Ovary (tissue), 9 donors: Measurements from ENCODE around the gene EDC3. TPM values are rescaled to one million over a fixed set of nuclear protein-coding genes. Genes with fewer than 3 reads are reported as not detected.
A peak's percentile ranks its signal among the peaks of the same experiment; 100 is the strongest.

Source experiments
- DNase-seq, 5 donors: peaks; one replicate each; pipeline ENCODE4 v3.0.0-alpha.2; 2019 to 2020
- H3K27ac ChIP-seq, 2 donors: fragments of 200-600 bp; one replicate each; pipeline versions ENCODE4 v1.5.1 to v1.8.0; 2019 to 2022
- H3K27me3 ChIP-seq: fragments of 200-600 bp; one replicate; pipeline ENCODE4 v1.8.0; 2022
- H3K36me3 ChIP-seq: fragments of 200-600 bp; sonication (generic); one replicate; pipeline ENCODE4 v1.5.1; 2019
- H3K4me1 ChIP-seq: one replicate; pipeline ENCODE4 v1.8.1; 2013; ENCODE audit warnings: mild to moderate bottlenecking, moderate library complexity; ENCODE audit not compliant: insufficient read depth
- H3K4me3 ChIP-seq: fragments of 200-600 bp; sonication (generic); one replicate; pipeline ENCODE4 v1.5.1; 2017
- H3K9me3 ChIP-seq, 2 donors: fragments of 200-600 bp in 1 of 2; sonication (generic) in 1 of 2; one replicate each; pipeline versions ENCODE4 v1.5.1 to v1.8.1; 2013 to 2019; ENCODE audit warnings: mild to moderate bottlenecking in 1 of 2, moderate library complexity in 1 of 2
- EP300 ChIP-seq: sonication (generic); formaldehyde crosslinking; IDR thresholded peaks from one replicate; pipeline ENCODE4 v1.6.1; 2017; ENCODE audit warnings: antibody characterized with exemption
- POLR2A ChIP-seq: fragments of 450-650 bp; IDR thresholded peaks from one replicate; pipeline ENCODE4 v1.6.1; 2017; ENCODE audit warnings: antibody characterized with exemption, mild to moderate bottlenecking, moderate library complexity
- WGBS, 3 donors: extraction: QIAGEN DNeasy Blood & Tissue Kit in 1 of 3; methylation state at CpG; one replicate each; pipeline versions ENCODE4 v1.1.5 to v1.1.7; 2013 to 2017; 5-methylcytosine and 5-hydroxymethylcytosine counted together
- intact Hi-C, 4 donors: fragments of 100-400 bp; cut with DNase I; formaldehyde crosslinking; loops; one replicate each; pipeline versions ENCODE4 v1.11.0 to v1.15.1; 2022 to 2023
- polyA plus RNA-seq, 2 donors: library from polyadenylated mRNA; stranded (reverse); fragments of 200-250 nt in 1 of 2; fragments of 350-450 nt in 1 of 2; fragmentation: Illumina TruSeq in 1 of 2; extraction: RNeasy Lipid Tissue Mini Kit (QIAGEN cat#74804) in 1 of 2; gene quantifications; one replicate each; pipeline ENCODE4 v1.2.3, GENCODE V29; 2013 to 2014
- total RNA-seq, 7 donors: library from RNA; depleted of rRNA in 2 of 7; stranded (reverse); fragments of >200 nt in 2 of 7; fragmentation: NEBNext Ultra II Directional in 3 of 7; extraction: Animal tissue kit (Norgen Biotek cat#: 25700) in 3 of 7; gene quantifications; one replicate each; pipeline versions ENCODE4 v1.1.0 to v1.2.4, GENCODE V29; 2016 to 2023
- TF ChIP-seq, protein P1 (sequence below), 3 donors: fragments of 450-650 bp in 2 of 3; fragments of 200-600 bp in 1 of 3; IDR thresholded peaks; one replicate each; pipeline versions ENCODE4 v1.5.1 to v1.8.0; 2016 to 2022; ENCODE audit warnings: antibody characterized with exemption in 3 of 3, mild to moderate bottlenecking in 1 of 3
- donor health status: DM: no; HTN: no; CAD: no; lungs with moderate emphysema.
- donor health status: DM: no; HTN: no; CAD: no.
- donor health status: Bipolar disorder and iron deficiency.
- donor health status: DM: yes; HTN: yes; CAD: no.
- donor health status: DM: no; HTN: no; CAD: no.
- donor health status: DM: yes; HTN: yes; CAD: no.

EDC3 gene
- total and polyA plus RNA-seq, 9 donors: 10.6 to 44.5 (median 34.2) TPM

DNA sequence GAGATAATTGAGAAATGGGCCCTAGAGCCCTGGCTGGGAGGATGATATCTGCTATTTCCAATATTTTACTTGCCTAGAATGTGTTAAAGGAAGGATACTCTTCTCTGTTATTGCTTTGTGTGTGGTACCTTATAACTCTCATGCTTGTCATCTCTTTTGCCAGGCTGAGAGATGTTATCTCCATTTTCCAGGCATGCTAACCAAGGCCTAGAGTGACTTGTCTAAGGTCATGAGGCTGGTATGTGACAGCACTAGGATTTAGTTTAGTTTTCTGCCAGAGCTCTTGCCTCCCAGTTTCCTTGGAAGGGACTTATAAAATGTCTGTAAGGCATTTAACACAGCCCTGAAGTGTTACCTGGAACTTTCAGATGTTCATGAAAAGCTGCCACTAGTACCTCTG, 78.8 kb downstream of the EDC3 start:
- Histone ChIP-seq H3K36me3 (no peaks in the 10 kb centered on the region), H3K4me1 (peaks cover 2% of the 10 kb centered on the region), H3K9me3 (no peaks in the 10 kb centered on the region), H3K4me3 (peak overlapping the region; percentile 91), H3K27ac (peak overlapping the region in 1 of 2 donors; percentile 90), H3K27me3 (no peaks in the 10 kb centered on the region)
- DNase-seq: no peak
- intact Hi-C loops: loop anchor here in 3 of 4 donors (2.0 to 5.0 kb wide), 3 partner anchors 75 to 160 kb away; partner anchors contain the start of gene ARID3B (in 3 of the 3)
- TF ChIP-seq POLR2A (no peak), EP300 (no peak)
- TF ChIP-seq, protein P1, sequence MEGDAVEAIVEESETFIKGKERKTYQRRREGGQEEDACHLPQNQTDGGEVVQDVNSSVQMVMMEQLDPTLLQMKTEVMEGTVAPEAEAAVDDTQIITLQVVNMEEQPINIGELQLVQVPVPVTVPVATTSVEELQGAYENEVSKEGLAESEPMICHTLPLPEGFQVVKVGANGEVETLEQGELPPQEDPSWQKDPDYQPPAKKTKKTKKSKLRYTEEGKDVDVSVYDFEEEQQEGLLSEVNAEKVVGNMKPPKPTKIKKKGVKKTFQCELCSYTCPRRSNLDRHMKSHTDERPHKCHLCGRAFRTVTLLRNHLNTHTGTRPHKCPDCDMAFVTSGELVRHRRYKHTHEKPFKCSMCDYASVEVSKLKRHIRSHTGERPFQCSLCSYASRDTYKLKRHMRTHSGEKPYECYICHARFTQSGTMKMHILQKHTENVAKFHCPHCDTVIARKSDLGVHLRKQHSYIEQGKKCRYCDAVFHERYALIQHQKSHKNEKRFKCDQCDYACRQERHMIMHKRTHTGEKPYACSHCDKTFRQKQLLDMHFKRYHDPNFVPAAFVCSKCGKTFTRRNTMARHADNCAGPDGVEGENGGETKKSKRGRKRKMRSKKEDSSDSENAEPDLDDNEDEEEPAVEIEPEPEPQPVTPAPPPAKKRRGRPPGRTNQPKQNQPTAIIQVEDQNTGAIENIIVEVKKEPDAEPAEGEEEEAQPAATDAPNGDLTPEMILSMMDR (IDR thresholded peaks at IDR 0.05): no peak

DNA sequence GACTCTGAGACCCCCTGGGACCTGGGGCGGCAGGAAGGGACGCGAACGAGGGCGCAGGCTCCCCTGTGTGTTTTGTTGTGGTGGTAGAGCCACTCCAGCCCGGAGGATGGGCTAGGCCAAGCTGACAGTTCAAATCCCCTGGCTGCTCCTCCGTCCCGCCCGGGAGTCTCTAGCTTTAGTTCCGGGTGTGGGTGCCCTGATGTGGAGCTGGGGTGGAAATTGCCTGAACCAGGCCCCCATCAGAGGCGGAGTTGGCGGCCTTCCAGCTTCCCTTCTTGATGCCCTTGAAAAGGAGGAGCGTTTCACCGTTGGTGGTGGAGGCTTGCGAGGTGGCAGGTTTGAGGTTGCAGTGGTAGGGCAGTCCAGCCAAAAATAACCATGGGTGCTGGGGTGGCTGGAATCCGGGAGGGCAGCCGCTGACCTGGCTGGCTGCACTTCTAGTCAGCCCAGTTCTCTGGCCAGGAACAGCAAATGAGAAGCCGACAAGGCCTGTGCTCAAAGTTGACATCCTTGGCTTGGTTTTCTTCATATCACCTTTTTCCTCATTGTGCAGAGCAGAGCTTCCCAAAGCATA, 79.4 kb downstream of the EDC3 start:
- Histone ChIP-seq H3K4me1 (peaks cover 2% of the 10 kb centered on the region), H3K4me3 (peak overlapping the region; percentile 91), H3K27ac (peak overlapping the region; percentile 90 to 91), H3K36me3 (no peaks in the 10 kb centered on the region), H3K9me3 (no peaks in the 10 kb centered on the region), H3K27me3 (no peaks in the 10 kb centered on the region)
- WGBS, 3 donors: 0 to 2% (median 0%) methylated on average over 18 of the region's 18 CpGs
- intact Hi-C loops: loop anchor here in 3 of 4 donors (2.0 to 5.0 kb wide), 3 partner anchors 74 to 159 kb away; partner anchors contain the start of gene ARID3B (in 3 of the 3)
- TF ChIP-seq, protein P1 (IDR thresholded peaks at IDR 0.05): no peak
- TF ChIP-seq EP300 (no peak), POLR2A (no peak)
- DNase-seq: peak; percentile 75 to 88 (median 83)

DNA sequence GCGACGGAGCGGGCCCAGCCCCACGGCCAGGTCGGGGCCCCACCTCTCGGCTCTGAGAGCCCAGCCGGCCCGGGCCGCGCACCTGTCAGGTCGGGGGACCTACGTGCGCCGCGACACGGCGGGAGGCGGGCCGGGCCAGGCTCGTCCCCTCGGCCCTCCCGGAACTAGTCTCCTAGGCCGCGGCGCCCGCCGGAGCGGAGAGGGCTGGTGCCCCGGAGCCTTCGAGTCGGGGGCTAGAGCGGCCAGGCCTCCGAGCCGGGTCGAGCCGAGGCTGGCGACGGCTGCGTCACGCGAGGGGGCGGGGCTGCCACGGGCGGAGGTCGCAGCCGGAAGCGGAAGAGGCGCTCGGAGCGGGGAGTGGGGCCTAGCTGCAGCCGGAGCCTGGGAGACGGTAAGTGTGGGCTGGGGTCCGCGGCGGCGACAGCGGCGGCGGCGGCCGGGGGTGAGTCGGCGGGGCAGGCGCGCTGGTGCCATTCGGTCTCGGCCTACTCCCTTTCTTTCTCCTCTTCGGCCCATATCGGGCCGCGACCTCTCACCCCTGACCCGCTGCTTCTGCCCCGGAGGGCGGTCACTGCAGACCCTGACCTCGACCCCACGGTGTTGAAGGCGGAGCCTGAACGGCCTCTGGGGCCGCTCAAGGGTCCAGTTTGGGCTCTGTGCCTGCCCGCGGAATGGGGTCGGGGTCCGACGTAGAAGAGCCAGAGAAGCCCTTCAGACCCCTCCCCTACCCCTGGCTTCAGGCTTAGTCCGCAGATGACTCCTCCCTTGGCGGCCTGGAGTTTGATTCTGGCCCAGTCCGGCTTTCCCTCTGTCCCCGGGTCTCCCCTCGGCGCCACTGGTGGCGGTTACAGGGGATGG, 80.1 kb downstream of the EDC3 start, which contains the start of gene CLK3:
Gene CLK3 (plus strand): TSS at position 329 of the 858 bp plus-strand sequence. CDS start 3,361 bp downstream, outside the sequence.
- intact Hi-C loops: loop anchor here in 3 of 4 donors (2.0 to 5.0 kb wide), 3 partner anchors 73 to 158 kb away; partner anchors contain the start of gene ARID3B (in 3 of the 3)
- Histone ChIP-seq H3K4me3 (peak within 1 kb of the TSS; percentile 91), H3K27me3 (no peaks in the 10 kb centered on the region), H3K4me1 (peaks cover 6% of the 10 kb centered on the region), H3K27ac (peak within 1 kb of the TSS; percentile 90 to 91), H3K9me3 (no peaks in the 10 kb centered on the region), H3K36me3 (no peaks in the 10 kb centered on the region)
- peak; percentile 71 for TF ChIP-seq POLR2A
- TF ChIP-seq, protein P1 (IDR thresholded peaks at IDR 0.05): no peak
- WGBS, 3 donors: 0% methylated on average over 22 to 91 of the region's 91 CpGs
- peak; percentile 96 to 98 (median 97) for DNase-seq

- H3K9me3 ChIP-seq: no peaks in the 10 kb centered on the region
- no peaks in the 10 kb centered on the region for H3K27me3 ChIP-seq
- no peaks in the 10 kb centered on the region for H3K36me3 ChIP-seq
- peak overlapping the region; percentile 70 to 90 for H3K27ac ChIP-seq
- DNase-seq: peak; percentile 81 to 91 (median 87)
- TF ChIP-seq, protein P1 (IDR thresholded peaks at IDR 0.05): no peak
- TF ChIP-seq EP300: no peak
- TF ChIP-seq POLR2A: no peak
- 0 to 1% (median 1%) methylated on average over 35 to 76 of the region's 76 CpGs for WGBS, 3 donors
- peaks cover 11% of the 10 kb centered on the region for H3K4me1 ChIP-seq
- intact Hi-C loops: loop anchor here in 2 of 4 donors (5.0 kb wide), 2 partner anchors 73 to 158 kb away; partner anchors contain the start of gene ARID3B (in 2 of the 2)
- peak overlapping the region; percentile 91 for H3K4me3 ChIP-seq
These were observed 80.9 kb downstream of the EDC3 start for GRCh38 chr15:74614744-74615507.
